HG03060 (cell line): ENCODE data around the gene PRMT7.

Experiments
- ATAC-seq: cut with Tn5 transposase; IDR thresholded peaks from one replicate; pipeline ENCODE4 v1.9.1; 2021; ENCODE audit warnings: low read depth, moderate number of reproducible peaks; ENCODE audit not compliant: unreplicated experiment

Gene PRMT7

GRCh38 chr16:68373528-68374245 is 62.9 kb downstream of the PRMT7 start:
- no peak for ATAC-seq

DNA sequence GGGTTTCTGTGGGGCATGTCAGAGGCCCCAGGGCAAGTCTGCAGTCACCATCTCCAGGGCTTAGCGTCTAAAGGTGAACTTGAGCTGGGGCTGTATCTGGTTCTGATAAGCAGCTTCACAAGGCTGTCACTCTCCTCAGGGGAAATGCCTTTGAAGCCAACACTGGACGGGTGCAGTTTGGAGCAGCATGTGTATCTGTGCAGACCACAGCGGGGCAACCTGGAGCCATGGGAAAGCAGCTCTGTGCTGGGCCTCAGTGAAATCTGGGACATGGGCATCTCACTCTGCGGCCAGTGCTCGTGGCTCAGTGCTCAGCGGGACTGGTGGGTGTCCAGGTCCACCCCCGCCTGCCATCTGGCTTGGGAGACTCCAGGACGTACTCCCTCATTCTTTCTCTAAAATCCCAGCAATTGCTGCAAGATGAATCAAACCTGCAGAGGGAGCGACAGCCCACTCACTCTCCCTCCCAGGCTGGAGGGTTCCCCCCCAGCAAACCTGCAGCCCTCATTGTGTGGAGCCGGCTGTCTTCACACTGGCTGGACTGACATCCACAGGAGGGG is 63.5 kb downstream of the PRMT7 start:
- no peak for ATAC-seq

DNA sequence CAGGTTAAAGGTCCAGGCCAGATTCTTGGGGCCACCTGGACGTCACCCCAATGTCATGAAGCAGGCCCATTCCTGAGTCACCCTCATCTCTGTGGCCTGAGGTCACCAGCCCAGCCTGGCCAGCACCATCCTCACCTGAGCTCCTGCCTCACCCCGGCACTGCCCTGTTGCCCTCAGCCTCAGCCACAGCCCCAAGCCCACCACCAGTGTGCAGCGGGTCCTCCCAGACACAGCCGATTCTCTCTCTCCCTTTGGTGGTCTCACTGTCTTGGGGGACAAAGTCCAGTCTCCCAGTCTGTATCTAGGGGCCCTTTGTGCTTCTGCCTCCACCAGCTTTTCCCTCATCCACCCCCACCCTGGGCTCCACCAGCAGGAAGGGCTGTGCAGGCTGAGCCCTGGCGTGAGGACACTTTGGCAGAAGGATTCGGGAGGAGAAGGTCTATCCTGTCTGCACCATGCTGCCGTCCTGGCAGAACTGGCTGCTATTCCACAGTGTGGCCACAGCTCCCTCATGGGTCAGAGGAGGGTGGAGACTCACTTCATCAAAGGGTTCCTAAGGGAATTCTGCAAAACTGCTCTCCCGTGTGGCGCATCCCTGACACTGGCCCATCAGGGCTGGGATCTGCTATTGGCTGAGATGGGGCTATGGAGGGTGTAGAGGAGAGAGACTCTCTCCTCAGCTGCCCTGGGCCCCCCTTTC is 64.3 kb downstream of the PRMT7 start:
- ATAC-seq, result no peak

DNA sequence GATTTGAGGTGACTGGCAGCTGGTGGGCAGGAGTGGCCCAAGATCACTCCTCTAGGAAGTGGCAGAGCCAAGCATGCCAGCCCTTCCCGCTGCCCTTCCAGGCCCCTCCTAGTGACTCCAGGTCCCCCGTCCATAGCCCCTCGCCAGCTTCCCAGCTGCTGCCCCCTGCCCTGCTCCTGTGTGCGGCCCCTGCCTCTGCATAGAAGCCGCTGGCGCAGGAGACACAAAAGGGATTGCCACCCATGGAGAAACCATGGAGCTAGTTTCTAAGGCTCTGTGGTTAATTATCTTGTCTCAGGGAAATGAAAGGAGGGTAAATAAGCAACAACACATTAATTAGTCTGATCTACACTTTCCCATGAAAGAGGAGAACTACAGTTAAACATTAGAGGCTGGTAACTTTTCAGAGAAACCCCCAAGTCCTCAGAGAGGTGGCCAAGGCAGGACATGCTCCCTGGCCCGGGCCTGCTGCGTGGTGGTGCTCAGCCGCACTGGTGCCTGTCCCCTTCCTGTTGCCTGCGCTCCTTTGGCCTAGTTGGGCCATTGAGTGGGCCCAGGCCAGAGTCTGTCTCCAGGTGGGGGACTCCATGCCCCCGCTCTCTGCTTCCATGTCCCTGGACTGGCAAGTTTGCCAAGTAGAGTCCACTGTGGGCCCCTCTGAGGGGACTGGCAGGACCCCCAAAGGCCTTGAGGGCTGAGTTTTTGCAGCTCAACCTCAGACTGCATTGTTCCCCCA is 65.2 kb downstream of the PRMT7 start:
- no peak for ATAC-seq

- no peak for ATAC-seq
Observed at GRCh38 chr16:68376590-68376989, 65.8 kb downstream of the PRMT7 start.

DNA sequence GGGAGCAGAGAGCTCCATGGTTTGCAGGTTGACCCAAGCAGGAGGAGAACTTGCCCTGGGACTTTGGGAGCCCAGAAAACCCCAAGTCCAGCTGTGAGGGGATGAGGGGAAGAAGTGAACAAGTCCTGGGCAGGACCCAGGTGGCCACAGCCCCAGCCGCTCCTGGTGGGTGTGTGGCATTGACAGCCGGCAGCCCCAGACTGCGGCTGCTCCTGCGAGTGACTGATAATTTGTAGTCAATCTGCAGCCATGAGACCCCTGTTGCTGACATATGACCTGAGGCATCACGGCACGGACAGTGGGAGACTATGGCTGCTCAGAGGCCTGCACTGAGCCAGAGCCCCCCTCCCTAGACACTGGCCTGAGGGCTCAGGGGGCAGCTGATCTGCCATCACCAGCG is 66.4 kb downstream of the PRMT7 start:
- ATAC-seq, result no peak

DNA sequence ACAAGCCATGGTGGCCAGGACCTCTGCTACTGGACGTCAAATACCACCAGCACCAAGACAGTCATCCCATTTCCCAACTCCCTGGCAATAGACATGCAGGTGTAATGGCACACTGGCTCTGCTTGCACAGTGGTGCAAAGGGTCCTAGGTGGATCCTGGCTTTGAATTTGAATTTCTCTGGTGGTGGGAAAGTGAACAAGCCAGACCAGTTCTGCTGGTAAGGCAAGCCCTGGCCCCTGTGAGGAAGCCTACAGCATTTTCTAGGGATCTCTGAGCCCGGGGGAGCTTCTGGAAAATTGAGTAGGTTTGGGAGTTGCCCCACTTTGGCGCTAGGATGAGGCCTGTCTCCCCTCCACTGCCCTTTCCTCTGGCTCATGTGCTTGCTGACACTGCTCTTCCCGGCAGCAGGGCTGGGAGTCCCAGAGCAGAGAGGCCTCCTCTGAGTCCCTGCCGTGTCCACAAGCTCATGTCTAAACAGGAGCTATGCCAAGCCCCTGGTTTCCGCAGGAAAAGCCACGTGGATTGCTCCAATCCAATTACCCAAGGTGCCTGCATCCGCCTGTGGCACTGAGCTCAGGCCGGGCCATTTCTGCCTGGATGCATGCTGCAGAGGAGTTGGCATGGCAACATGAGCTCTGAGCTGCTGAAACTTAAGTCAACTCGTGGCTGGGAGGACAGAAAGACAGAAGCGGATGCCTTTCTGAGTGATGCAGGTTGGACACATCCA is 67.0 kb downstream of the PRMT7 start:
- ATAC-seq, result no peak

DNA sequence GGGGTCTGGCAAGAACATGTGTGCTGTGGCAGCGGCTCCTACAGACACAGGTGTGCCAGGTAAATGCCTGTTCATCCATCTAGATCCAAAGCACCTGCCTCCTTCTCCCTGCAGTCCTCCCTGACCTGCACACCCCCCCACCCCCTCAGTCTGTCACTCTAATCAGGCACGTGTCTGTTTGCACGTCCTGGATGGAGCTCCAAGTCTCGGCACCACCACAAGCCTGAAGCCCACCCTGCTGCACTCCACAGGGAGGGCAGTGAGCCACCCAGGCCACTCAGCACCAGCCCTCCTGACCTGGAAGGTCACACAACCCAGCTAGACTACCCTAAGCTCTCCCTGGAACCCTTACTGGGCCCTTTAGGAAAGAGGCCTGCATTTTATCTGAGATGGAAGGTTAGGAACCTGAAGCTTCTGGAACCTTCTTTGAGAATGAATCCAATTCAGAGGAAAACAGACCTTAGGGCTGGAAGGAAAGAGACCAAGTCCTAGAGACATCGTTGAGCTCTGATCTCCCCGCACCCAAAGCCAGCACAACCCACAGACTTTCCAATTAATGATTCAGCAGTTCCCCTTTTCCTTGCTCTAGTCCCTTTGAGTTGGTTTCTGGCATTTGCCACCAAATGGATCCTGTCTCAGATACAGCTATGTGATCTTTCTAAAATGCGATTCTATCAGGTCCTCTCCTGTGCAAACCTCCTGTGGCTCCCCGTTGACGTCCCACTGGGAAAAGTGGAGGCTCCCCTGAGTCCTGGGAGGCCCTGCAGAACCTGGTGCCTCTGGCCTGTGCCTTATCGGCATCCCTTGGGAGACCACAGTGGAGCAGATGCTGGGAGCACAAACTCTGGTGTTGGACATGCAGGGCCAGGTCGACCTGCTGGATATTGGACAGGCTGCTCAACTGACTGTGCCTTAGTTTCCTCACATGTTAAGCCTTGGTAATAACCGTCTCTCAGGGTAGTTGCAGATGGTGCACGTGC is 67.9 kb downstream of the PRMT7 start:
- no peak for ATAC-seq

DNA sequence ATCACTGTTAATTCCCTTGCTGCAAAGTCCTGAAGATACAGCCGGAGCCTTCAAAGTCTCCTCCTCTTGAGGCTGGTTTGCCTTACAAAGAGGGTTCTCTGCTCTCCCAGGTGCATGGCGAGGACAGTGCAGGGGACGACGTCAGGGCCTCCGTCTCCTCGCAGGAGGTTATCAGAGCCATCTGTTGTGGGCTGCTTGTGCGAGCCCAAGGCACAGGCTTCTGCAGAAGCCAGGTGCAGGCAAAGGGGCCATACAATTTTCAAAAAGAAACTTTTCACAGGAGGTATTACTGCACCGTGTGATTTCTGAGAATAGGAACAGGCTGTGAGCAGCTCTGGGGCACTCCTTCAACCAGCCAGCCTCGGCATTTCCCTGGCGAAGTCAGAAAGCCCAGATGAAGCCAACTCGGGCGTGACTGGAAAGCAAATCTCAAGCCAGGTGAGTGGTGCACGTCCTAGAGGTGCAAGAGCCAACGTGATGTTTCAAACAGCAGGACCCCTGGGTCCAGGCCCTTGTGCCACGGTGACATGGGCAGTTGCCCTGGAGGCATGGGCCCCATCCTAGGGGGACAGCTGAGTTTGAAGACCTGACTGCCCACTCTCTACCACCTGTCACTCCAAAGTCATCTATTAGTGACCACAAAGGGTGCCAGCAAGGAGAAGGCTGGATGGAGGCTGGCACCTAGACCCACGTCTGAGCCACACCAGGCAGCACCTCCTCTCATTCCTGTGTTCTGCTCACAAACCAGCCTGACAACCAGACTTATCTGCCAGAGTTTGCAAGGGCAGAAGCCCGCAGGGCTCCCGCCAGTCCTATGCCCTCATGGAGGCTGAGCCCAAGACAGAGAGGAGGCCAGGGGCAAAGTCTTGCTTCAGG is 68.9 kb downstream of the PRMT7 start:
- ATAC-seq, result no peak

- no peak for ATAC-seq
Observed at GRCh38 chr16:68380348-68380670, 69.5 kb downstream of the PRMT7 start.

DNA sequence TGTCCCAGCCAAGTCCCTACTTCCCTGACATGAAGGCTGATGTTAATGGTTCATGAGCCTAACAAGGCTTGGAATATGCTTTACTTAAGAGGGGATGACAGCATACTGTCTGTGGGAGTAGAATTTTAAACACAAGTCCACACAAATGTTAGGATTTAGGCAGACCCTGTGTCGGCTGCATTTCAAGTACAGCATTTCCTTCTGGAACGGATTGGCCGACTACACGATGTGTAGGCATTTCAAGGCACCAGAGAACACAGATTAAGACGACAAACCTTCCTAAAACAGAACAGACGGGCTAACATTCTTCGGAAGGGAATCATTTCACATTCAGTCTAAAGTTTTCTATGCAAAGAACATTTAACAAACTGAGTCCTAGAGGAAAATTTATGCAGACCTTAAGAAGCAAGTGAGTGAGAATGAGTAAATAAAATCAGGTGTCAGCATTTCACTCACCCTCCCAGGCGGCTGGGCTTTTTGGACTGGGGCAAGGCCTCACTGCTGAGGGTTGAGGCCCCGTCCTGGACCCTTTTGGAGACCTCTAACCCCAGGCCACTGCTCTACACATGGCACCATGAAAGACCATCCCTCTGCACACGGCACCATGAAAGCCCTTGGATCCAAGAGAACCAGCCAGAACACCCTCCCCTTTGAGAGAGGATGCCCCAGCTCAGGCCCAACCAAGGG is 70.0 kb downstream of the PRMT7 start:
- no peak for ATAC-seq

DNA sequence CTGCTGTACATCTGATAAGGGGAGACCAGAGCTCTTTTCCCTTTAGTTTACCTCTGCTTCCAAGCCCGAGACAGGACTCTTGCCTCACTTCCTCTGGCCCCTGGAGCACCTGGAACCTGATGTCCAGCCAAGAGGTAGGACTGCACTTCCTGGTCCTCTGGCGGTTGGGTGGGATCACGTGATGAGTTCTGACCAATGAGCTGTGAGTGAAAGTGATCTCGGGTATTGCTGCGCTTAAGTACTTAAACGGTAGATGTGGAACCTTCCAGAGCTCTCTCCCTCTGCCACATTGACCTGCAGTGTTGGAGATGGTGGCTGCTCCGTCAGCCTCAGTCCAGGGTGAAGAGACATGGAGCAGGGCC is 70.5 kb downstream of the PRMT7 start:
- no peak for ATAC-seq

GRCh38 chr16:68382296-68382718 is 71.5 kb downstream of the PRMT7 start:
- ATAC-seq, result no peak

DNA sequence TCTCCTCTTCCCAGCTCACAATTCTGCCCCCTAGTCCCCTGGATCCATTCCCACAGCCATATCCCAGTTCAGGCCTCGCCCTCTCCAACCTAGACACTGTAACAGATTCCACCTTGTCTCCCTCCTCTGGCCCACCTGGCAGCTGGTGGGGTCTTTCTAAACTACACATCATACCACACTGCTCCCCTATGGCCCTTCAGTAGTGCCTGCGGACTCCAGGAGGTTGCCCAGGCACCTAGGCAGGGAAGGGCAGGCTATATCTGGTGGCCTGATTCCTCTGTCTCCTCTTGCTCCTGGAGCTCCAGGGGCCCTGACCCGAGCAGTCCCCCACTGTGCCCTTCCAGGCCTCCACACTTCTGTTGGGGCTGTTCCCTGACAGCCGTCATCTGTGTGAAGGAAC is 73.0 kb downstream of the PRMT7 start:
- no peak for ATAC-seq

- ATAC-seq, result no peak
Observed at GRCh38 chr16:68384288-68385161, 73.7 kb downstream of the PRMT7 start.

- ATAC-seq, result no peak
Observed at GRCh38 chr16:68385371-68385770, 74.6 kb downstream of the PRMT7 start.

GRCh38 chr16:68386628-68387027 is 75.8 kb downstream of the PRMT7 start:
- ATAC-seq, result no peak
